KMS-11 (cell line): ENCODE measurements around the gene ADCY5.

Experiments used
- H2AFZ ChIP-seq: fragments of 200-600 bp; sonication (generic); 2 replicates; pipeline ENCODE4 v1.6.1; 2016; ENCODE audit warnings: antibody characterized with exemption, mixed run types, low read depth
- H3K27ac ChIP-seq: fragments of 200-600 bp; sonication (generic); 2 replicates; pipeline ENCODE4 v1.6.1; 2016; ENCODE audit warnings: mild to moderate bottlenecking, mixed run types
- H3K27me3 ChIP-seq: fragments of 200-600 bp; sonication (generic); 2 replicates; pipeline ENCODE4 v1.6.1; 2017; ENCODE audit warnings: mild to moderate bottlenecking, low read depth, mixed run types, moderate library complexity; ENCODE audit not compliant: insufficient read depth
- H3K36me3 ChIP-seq: fragments of 200-600 bp; sonication (generic); 2 replicates; pipeline ENCODE4 v1.6.1; 2017; ENCODE audit warnings: mild to moderate bottlenecking, mixed run types; ENCODE audit not compliant: insufficient read depth
- H3K4me1 ChIP-seq: fragments of 200-600 bp; sonication (generic); 2 replicates; pipeline ENCODE4 v1.6.1; 2016; ENCODE audit warnings: mild to moderate bottlenecking, low read depth, mixed run types; ENCODE audit not compliant: poor library complexity, severe bottlenecking
- H3K4me2 ChIP-seq: fragments of 200-600 bp; sonication (generic); 2 replicates; pipeline ENCODE4 v1.7.0; 2016; ENCODE audit warnings: mild to moderate bottlenecking, mixed run types
- H3K4me3 ChIP-seq: fragments of 200-600 bp; sonication (generic); IDR thresholded peaks from 2 replicates; pipeline ENCODE4 v1.6.1; 2017; ENCODE audit warnings: low read depth, low read length, mixed read lengths; ENCODE audit not compliant: insufficient read depth
- H3K79me2 ChIP-seq: fragments of 200-600 bp; sonication (generic); 2 replicates; pipeline ENCODE4 v1.6.1; 2016; ENCODE audit warnings: low read depth, mixed run types; ENCODE audit not compliant: insufficient read depth
- H3K9ac ChIP-seq: fragments of 200-600 bp; sonication (generic); 2 replicates; pipeline ENCODE4 v1.6.1; 2016; ENCODE audit warnings: mild to moderate bottlenecking, mixed run types
- H4K20me1 ChIP-seq: fragments of 200-600 bp; sonication (generic); 2 replicates; pipeline ENCODE4 v1.6.1; 2016; ENCODE audit warnings: mild to moderate bottlenecking, mixed run types; ENCODE audit not compliant: insufficient read depth
- TF ChIP-seq, protein P1 (sequence below): fragments of 200-600 bp; sonication (generic); conservative IDR thresholded peaks from 2 replicates; pipeline ENCODE4 v1.6.1; 2017; ENCODE audit warnings: low read depth, mild to moderate bottlenecking, antibody characterized with exemption, low read length, moderate library complexity, mixed read lengths

ADCY5 gene

GRCh38 chr3:123375014-123375940, 73.6 kb downstream of the ADCY5 start:
- Histone ChIP-seq H2AFZ (no peak overlapping the region), H3K4me1 (no peaks in the 10 kb centered on the region), H3K9ac (no peak overlapping the region), H3K27ac (no peak overlapping the region), H3K27me3 (no peaks in the 10 kb centered on the region), H3K4me2 (no peak overlapping the region), H3K36me3 (no peaks in the 10 kb centered on the region), H3K4me3 (no peak overlapping the region), H3K79me2 (no peaks in the 10 kb centered on the region), H4K20me1 (no peaks in the 10 kb centered on the region)
- TF ChIP-seq, protein P1, sequence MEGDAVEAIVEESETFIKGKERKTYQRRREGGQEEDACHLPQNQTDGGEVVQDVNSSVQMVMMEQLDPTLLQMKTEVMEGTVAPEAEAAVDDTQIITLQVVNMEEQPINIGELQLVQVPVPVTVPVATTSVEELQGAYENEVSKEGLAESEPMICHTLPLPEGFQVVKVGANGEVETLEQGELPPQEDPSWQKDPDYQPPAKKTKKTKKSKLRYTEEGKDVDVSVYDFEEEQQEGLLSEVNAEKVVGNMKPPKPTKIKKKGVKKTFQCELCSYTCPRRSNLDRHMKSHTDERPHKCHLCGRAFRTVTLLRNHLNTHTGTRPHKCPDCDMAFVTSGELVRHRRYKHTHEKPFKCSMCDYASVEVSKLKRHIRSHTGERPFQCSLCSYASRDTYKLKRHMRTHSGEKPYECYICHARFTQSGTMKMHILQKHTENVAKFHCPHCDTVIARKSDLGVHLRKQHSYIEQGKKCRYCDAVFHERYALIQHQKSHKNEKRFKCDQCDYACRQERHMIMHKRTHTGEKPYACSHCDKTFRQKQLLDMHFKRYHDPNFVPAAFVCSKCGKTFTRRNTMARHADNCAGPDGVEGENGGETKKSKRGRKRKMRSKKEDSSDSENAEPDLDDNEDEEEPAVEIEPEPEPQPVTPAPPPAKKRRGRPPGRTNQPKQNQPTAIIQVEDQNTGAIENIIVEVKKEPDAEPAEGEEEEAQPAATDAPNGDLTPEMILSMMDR: no peak

DNA sequence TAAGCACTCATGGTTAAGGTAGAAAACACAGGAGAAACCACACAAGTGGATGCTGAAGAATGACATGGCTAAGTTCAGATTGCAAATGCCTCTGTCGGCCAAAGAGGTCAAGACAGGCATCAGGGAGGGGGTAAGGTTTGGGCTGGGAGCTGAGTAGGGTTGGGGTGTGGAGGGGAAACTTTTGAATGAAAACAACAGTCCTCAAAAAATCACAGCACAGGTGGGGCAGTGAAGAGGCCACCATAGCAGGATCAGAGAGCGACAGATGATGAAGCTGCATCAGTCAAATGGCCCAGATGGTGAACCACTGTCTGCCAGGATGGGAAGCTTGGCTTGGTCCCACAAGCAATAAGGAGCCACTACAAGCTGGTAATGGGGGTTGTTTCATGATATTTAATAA, 74.9 kb downstream of the ADCY5 start:
- TF ChIP-seq, protein P1: no peak

DNA sequence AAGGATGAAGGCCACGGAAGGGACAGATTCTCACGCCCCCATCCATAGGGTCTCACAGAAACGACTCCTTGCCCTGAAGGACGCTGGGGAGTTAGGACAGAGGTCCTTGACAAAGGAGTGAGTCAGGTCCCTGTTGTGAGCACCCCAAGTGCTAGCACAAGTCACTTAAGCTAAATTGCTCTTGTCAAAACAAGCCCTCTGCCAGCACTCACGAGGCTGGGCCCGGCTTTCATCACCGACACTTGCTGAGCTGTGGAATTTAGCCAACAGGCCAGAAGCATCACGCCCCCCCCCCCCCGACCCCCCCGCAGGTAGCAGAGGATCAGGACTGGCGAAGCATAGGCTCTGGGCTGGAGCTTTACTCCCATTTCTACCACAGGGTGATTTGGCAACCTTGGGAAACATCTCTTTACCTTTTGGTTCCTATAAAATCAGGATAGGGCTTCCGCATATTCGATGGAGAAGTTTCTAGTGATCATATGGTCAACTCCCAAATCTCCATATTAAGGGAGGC, 75.4 kb downstream of the ADCY5 start:
- Histone ChIP-seq H3K27me3 (no peaks in the 10 kb centered on the region), H3K4me2 (no peak overlapping the region), H3K9ac (no peak overlapping the region), H3K27ac (no peak overlapping the region), H3K4me1 (no peaks in the 10 kb centered on the region), H4K20me1 (no peaks in the 10 kb centered on the region), H3K36me3 (no peaks in the 10 kb centered on the region), H2AFZ (no peak overlapping the region), H3K4me3 (no peak overlapping the region), H3K79me2 (no peaks in the 10 kb centered on the region)
- TF ChIP-seq, protein P1: no peak

More for the DNA sequence above, 74.9 kb downstream of the ADCY5 start:
- Histone ChIP-seq H3K36me3 (no peaks in the 10 kb centered on the region), H3K27me3 (no peaks in the 10 kb centered on the region), H3K4me2 (no peak overlapping the region), H3K27ac (no peak overlapping the region), H3K9ac (no peak overlapping the region), H3K4me3 (no peak overlapping the region), H2AFZ (no peak overlapping the region), H3K79me2 (no peaks in the 10 kb centered on the region), H3K4me1 (no peaks in the 10 kb centered on the region), H4K20me1 (no peaks in the 10 kb centered on the region)

GRCh38 chr3:123372686-123373473, 76.0 kb downstream of the ADCY5 start:
- Histone ChIP-seq H3K9ac (no peak overlapping the region), H2AFZ (no peak overlapping the region), H3K36me3 (no peaks in the 10 kb centered on the region), H3K4me1 (no peaks in the 10 kb centered on the region), H3K79me2 (no peaks in the 10 kb centered on the region), H3K4me2 (no peak overlapping the region), H4K20me1 (no peaks in the 10 kb centered on the region), H3K27ac (no peak overlapping the region), H3K4me3 (no peak overlapping the region), H3K27me3 (no peaks in the 10 kb centered on the region)
- TF ChIP-seq, protein P1: no peak
